HEK293 (cell line): ENCODE data around the gene CSMD2.

Source experiments
- CTCF ChIA-PET: fragments of 350-600 bp; formaldehyde crosslinking; extraction: SDS; loops from one replicate; lab custom pipeline; 2021; ENCODE audit warnings: antibody characterized with exemption; lab: Yijun Ruan, JAX
- POLR2A ChIA-PET: fragments of 300-600 bp; formaldehyde crosslinking; extraction: SDS; loops from one replicate; lab custom pipeline; 2020; ENCODE audit warnings: antibody characterized with exemption, inconsistent platforms; lab: Yijun Ruan, JAX
- H3K27ac ChIP-seq: fragments of 200-500 bp; sonication (Bioruptor generic); 2 replicates; pipeline ENCODE4 v1.5.1; 2014; ENCODE audit warnings: low read depth, low read length, control low read depth, inconsistent platforms; ENCODE audit errors: extremely low read depth
- H3K36me3 ChIP-seq, 2 experiments: fragments of 200-500 bp in 1 of 2; sonication (Bioruptor generic) in 1 of 2; 1 replicate in 1 of 2; 2 replicates in 1 of 2; pipeline ENCODE4 v1.5.1; 2014 to 2017; ENCODE audit warnings: inconsistent platforms in 2 of 2, low read length in 2 of 2; ENCODE audit not compliant: control insufficient read depth in 2 of 2, insufficient read depth in 1 of 2
- H3K4me1 ChIP-seq: fragments of 200-500 bp; sonication (Bioruptor generic); 2 replicates; pipeline ENCODE4 v1.5.1; 2014; ENCODE audit warnings: mild to moderate bottlenecking, low read length, inconsistent platforms; ENCODE audit not compliant: control insufficient read depth, insufficient read depth
- H3K4me3 ChIP-seq: 2 replicates; pipeline ENCODE4 v1.5.1; 2011; ENCODE audit warnings: low read depth, mild to moderate bottlenecking, control low read depth, low read length, moderate library complexity
- H3K9me3 ChIP-seq: fragments of 200-500 bp; sonication (Bioruptor generic); 2 replicates; pipeline ENCODE4 v1.5.1; 2014; ENCODE audit warnings: low read depth, low read length, inconsistent platforms; ENCODE audit not compliant: control insufficient read depth, insufficient read depth
- GLIS1 ChIP-seq: fragments of 450-650 bp; formaldehyde crosslinking; IDR thresholded peaks from 2 replicates; pipeline ENCODE4 v1.5.1; 2016; ENCODE audit warnings: missing biosample characterization, missing genetic modification characterization
- GLIS2 ChIP-seq: fragments of 450-650 bp; formaldehyde crosslinking; IDR thresholded peaks from 2 replicates; pipeline ENCODE4 v1.5.1; 2016; ENCODE audit warnings: missing biosample characterization, missing genetic modification characterization
- IKZF3 ChIP-seq: fragments of 450-650 bp; IDR thresholded peaks from 2 replicates; pipeline ENCODE4 v1.5.0; 2018; ENCODE audit warnings: missing biosample characterization, mild to moderate bottlenecking, missing genetic modification characterization, moderate library complexity
- KLF10 ChIP-seq: fragments of 450-650 bp; IDR thresholded peaks from 2 replicates; pipeline ENCODE4 v1.5.1; 2018; ENCODE audit warnings: missing biosample characterization, mild to moderate bottlenecking, missing genetic modification characterization
- KLF17 ChIP-seq: fragments of 450-650 bp; formaldehyde crosslinking; IDR thresholded peaks from 2 replicates; pipeline ENCODE4 v1.5.1; 2016; ENCODE audit warnings: missing biosample characterization, missing genetic modification characterization
- RBAK ChIP-seq: fragments of 450-650 bp; formaldehyde crosslinking; IDR thresholded peaks from 2 replicates; pipeline ENCODE4 v1.5.1; 2016; ENCODE audit warnings: missing biosample characterization, missing genetic modification characterization
- SCRT2 ChIP-seq: fragments of 450-650 bp; formaldehyde crosslinking; IDR thresholded peaks from 2 replicates; pipeline ENCODE4 v1.5.1; 2016; ENCODE audit warnings: missing biosample characterization, missing genetic modification characterization
- SP2 ChIP-seq: fragments of 450-650 bp; formaldehyde crosslinking; IDR thresholded peaks from 2 replicates; pipeline ENCODE4 v1.5.1; 2016; ENCODE audit warnings: missing biosample characterization, missing genetic modification characterization
- ZBTB17 ChIP-seq: fragments of 450-650 bp; formaldehyde crosslinking; IDR thresholded peaks from 2 replicates; pipeline ENCODE4 v1.5.1; 2016; ENCODE audit warnings: missing biosample characterization, missing genetic modification characterization
- ZBTB26 ChIP-seq: fragments of 450-650 bp; formaldehyde crosslinking; optimal IDR thresholded peaks from 2 replicates; pipeline ENCODE3; 2016; ENCODE audit warnings: missing biosample characterization, mild to moderate bottlenecking, missing genetic modification characterization
- ZBTB7A ChIP-seq: fragments of 450-650 bp; formaldehyde crosslinking; IDR thresholded peaks from 2 replicates; pipeline ENCODE4 v1.5.1; 2016; ENCODE audit warnings: low read depth, missing biosample characterization, missing genetic modification characterization
- ZNF140 ChIP-seq: fragments of 450-650 bp; formaldehyde crosslinking; IDR thresholded peaks from 2 replicates; pipeline ENCODE4 v1.5.1; 2016; ENCODE audit warnings: missing biosample characterization, missing genetic modification characterization
- ZNF274 ChIP-seq, 2 experiments: fragments of 200-500 bp in 1 of 2; fragments of 450-650 bp in 1 of 2; sonication (Bioruptor generic) in 1 of 2; formaldehyde crosslinking in 1 of 2; IDR thresholded peaks; 2 replicates each; pipeline versions ENCODE4 v1.5.1 to v1.6.1; 2014 to 2016; ENCODE audit warnings: borderline replicate concordance in 1 of 2, inconsistent platforms in 1 of 2, low read length in 1 of 2, missing biosample characterization in 1 of 2, missing genetic modification characterization in 1 of 2
- ZNF350 ChIP-seq: fragments of 450-650 bp; formaldehyde crosslinking; IDR thresholded peaks from 2 replicates; pipeline ENCODE4 v1.5.0; 2017; ENCODE audit warnings: missing biosample characterization, mild to moderate bottlenecking, missing genetic modification characterization
- ZNF354C ChIP-seq: fragments of 450-650 bp; formaldehyde crosslinking; IDR thresholded peaks from 2 replicates; pipeline ENCODE4 v1.5.1; 2016; ENCODE audit warnings: missing biosample characterization, missing genetic modification characterization, low read depth, borderline replicate concordance
- ZNF37A ChIP-seq: fragments of 450-650 bp; IDR thresholded peaks from 2 replicates; pipeline ENCODE4 v1.5.1; 2018; ENCODE audit warnings: missing biosample characterization, missing genetic modification characterization
- ZNF513 ChIP-seq: fragments of 450-650 bp; IDR thresholded peaks from 2 replicates; pipeline ENCODE4 v1.5.1; 2018; ENCODE audit warnings: missing biosample characterization, missing genetic modification characterization
- ZNF521 ChIP-seq: fragments of 450-650 bp; formaldehyde crosslinking; IDR thresholded peaks from 2 replicates; pipeline ENCODE4 v1.5.1; 2017; ENCODE audit warnings: missing biosample characterization, mild to moderate bottlenecking, missing genetic modification characterization
- ZNF654 ChIP-seq: fragments of 450-650 bp; formaldehyde crosslinking; IDR thresholded peaks from 2 replicates; pipeline ENCODE4 v1.5.1; 2016; ENCODE audit warnings: low read depth, missing biosample characterization, missing genetic modification characterization
- ZNF701 ChIP-seq: fragments of 450-650 bp; formaldehyde crosslinking; IDR thresholded peaks from 2 replicates; pipeline ENCODE4 v1.5.1; 2016; ENCODE audit warnings: missing biosample characterization, missing genetic modification characterization
- ZNF785 ChIP-seq: fragments of 450-650 bp; formaldehyde crosslinking; IDR thresholded peaks from 2 replicates; pipeline ENCODE4 v1.5.1; 2016; ENCODE audit warnings: missing biosample characterization, missing genetic modification characterization
- ZSCAN4 ChIP-seq: fragments of 450-650 bp; formaldehyde crosslinking; IDR thresholded peaks from 2 replicates; pipeline ENCODE4 v1.5.1; 2017; ENCODE audit warnings: missing biosample characterization, missing genetic modification characterization
- ZXDB ChIP-seq: fragments of 450-650 bp; formaldehyde crosslinking; IDR thresholded peaks from 2 replicates; pipeline ENCODE4 v1.5.1; 2016; ENCODE audit warnings: missing biosample characterization, missing genetic modification characterization
- TF ChIP-seq, protein P1 (sequence below): fragments of 450-650 bp; formaldehyde crosslinking; IDR thresholded peaks from 2 replicates; pipeline ENCODE4 v1.5.1; 2017; ENCODE audit warnings: missing biosample characterization, missing genetic modification characterization
- TF ChIP-seq, protein P2 (sequence below): fragments of 450-650 bp; formaldehyde crosslinking; IDR thresholded peaks from 2 replicates; pipeline ENCODE4 v1.5.1; 2016; ENCODE audit warnings: missing biosample characterization, missing genetic modification characterization

CSMD2 gene

DNA sequence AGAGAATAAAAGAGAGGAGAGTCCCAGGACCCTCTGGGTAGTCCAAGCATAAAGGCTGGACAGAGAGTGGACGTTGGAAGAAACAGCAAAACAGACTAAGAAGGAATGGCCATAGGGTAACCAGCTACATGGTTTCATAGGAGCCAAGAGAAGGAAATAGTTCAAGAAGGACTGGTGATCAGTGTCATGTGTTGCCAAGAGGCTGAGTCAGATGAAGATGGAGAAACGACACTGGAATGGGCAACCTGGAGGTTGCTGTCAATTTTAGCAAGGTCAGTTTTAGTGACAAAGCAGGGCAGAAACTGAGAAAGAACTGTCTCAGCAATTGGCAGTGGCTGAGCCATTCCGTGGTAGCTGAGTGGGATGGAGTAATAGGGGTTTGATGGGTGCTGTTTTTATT lies 259.8 kb downstream of the CSMD2 start (continued):
- no peak for TF ChIP-seq ZNF354C (tag by site-specific recombination)
- no peak for TF ChIP-seq ZBTB17 (tag by site-specific recombination)
- no peak for TF ChIP-seq SP2 (tag by site-specific recombination)
- no peak for TF ChIP-seq SCRT2 (tag by site-specific recombination)
- no peak for TF ChIP-seq ZNF785

GRCh38 chr1:33903210-33903589 lies 261.8 kb downstream of the CSMD2 start:
- Histone ChIP-seq H3K9me3 (no peaks in the 10 kb centered on the region), H3K27ac (no peak overlapping the region), H3K4me1 (no peaks in the 10 kb centered on the region), H3K36me3 (no peaks in the 10 kb centered on the region), H3K4me3 (no peak overlapping the region)
- TF ChIP-seq ZNF37A (tag by site-specific recombination) (no peak), RBAK (no peak), IKZF3 (no peak), ZBTB7A (no peak), ZNF521 (tag by site-specific recombination) (no peak), KLF17 (tag by site-specific recombination) (no peak), ZXDB (tag by site-specific recombination) (no peak), ZNF513 (tag by site-specific recombination) (no peak), ZNF701 (tag by site-specific recombination) (no peak), ZNF654 (no peak), GLIS1 (tag by site-specific recombination) (no peak), ZSCAN4 (tag by site-specific recombination) (no peak), ZBTB26 (tag by site-specific recombination) (no peak), GLIS2 (tag by site-specific recombination) (no peak), ZNF140 (no peak), ZNF350 (tag by site-specific recombination) (no peak), KLF10 (tag by site-specific recombination) (no peak), ZNF274 (IDR thresholded peaks at IDR 0.05; ENCODE audit: low read length) (no peak), ZNF274 (tag by site-specific recombination; IDR thresholded peaks at IDR 0.05; ENCODE audit: borderline replicate concordance) (no peak)
- TF ChIP-seq, protein P1, sequence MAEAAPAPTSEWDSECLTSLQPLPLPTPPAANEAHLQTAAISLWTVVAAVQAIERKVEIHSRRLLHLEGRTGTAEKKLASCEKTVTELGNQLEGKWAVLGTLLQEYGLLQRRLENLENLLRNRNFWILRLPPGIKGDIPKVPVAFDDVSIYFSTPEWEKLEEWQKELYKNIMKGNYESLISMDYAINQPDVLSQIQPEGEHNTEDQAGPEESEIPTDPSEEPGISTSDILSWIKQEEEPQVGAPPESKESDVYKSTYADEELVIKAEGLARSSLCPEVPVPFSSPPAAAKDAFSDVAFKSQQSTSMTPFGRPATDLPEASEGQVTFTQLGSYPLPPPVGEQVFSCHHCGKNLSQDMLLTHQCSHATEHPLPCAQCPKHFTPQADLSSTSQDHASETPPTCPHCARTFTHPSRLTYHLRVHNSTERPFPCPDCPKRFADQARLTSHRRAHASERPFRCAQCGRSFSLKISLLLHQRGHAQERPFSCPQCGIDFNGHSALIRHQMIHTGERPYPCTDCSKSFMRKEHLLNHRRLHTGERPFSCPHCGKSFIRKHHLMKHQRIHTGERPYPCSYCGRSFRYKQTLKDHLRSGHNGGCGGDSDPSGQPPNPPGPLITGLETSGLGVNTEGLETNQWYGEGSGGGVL (tag by site-specific recombination), result no peak
- TF ChIP-seq, protein P2, sequence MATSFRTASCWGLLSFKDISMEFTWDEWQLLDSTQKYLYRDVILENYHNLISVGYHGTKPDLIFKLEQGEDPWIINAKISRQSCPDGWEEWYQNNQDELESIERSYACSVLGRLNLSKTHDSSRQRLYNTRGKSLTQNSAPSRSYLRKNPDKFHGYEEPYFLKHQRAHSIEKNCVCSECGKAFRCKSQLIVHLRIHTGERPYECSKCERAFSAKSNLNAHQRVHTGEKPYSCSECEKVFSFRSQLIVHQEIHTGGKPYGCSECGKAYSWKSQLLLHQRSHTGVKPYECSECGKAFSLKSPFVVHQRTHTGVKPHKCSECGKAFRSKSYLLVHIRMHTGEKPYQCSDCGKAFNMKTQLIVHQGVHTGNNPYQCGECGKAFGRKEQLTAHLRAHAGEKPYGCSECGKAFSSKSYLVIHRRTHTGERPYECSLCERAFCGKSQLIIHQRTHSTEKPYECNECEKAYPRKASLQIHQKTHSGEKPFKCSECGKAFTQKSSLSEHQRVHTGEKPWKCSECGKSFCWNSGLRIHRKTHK, result no peak
- ChIA-PET POLR2A (no interaction called here), CTCF (no interaction called here)
